ENCODE results near the gene SDK1. TPM values are rescaled to one million over a fixed set of nuclear protein-coding genes. Genes with fewer than 3 reads are reported as not detected.

Gene SDK1
- total and polyA plus RNA-seq, 2 of the 8 experiments (the other 6 are each of a cell fraction or from before 2014, with no cell fraction given): 3.3 to 7.2 TPM

DNA sequence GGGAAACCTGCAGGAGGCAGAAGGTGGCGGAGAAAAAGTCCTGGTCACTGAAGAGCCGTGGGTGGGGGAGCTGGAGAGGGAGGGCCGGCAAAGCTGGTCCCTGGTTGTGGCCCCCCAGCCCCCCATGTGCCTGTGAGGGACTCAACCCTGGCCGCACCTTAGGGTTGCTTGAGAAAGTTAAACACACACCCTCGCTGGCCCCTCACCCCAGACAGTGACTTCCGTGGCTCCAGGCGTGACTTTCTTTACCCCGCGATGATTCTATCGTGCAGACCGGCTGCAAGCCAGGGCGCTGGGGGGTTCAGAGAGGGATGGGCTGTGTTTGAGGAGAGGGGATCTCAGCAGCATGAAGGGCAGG lies 933.4 kb downstream of the SDK1 start (continued):
- TF ChIP-seq, protein P1, sequence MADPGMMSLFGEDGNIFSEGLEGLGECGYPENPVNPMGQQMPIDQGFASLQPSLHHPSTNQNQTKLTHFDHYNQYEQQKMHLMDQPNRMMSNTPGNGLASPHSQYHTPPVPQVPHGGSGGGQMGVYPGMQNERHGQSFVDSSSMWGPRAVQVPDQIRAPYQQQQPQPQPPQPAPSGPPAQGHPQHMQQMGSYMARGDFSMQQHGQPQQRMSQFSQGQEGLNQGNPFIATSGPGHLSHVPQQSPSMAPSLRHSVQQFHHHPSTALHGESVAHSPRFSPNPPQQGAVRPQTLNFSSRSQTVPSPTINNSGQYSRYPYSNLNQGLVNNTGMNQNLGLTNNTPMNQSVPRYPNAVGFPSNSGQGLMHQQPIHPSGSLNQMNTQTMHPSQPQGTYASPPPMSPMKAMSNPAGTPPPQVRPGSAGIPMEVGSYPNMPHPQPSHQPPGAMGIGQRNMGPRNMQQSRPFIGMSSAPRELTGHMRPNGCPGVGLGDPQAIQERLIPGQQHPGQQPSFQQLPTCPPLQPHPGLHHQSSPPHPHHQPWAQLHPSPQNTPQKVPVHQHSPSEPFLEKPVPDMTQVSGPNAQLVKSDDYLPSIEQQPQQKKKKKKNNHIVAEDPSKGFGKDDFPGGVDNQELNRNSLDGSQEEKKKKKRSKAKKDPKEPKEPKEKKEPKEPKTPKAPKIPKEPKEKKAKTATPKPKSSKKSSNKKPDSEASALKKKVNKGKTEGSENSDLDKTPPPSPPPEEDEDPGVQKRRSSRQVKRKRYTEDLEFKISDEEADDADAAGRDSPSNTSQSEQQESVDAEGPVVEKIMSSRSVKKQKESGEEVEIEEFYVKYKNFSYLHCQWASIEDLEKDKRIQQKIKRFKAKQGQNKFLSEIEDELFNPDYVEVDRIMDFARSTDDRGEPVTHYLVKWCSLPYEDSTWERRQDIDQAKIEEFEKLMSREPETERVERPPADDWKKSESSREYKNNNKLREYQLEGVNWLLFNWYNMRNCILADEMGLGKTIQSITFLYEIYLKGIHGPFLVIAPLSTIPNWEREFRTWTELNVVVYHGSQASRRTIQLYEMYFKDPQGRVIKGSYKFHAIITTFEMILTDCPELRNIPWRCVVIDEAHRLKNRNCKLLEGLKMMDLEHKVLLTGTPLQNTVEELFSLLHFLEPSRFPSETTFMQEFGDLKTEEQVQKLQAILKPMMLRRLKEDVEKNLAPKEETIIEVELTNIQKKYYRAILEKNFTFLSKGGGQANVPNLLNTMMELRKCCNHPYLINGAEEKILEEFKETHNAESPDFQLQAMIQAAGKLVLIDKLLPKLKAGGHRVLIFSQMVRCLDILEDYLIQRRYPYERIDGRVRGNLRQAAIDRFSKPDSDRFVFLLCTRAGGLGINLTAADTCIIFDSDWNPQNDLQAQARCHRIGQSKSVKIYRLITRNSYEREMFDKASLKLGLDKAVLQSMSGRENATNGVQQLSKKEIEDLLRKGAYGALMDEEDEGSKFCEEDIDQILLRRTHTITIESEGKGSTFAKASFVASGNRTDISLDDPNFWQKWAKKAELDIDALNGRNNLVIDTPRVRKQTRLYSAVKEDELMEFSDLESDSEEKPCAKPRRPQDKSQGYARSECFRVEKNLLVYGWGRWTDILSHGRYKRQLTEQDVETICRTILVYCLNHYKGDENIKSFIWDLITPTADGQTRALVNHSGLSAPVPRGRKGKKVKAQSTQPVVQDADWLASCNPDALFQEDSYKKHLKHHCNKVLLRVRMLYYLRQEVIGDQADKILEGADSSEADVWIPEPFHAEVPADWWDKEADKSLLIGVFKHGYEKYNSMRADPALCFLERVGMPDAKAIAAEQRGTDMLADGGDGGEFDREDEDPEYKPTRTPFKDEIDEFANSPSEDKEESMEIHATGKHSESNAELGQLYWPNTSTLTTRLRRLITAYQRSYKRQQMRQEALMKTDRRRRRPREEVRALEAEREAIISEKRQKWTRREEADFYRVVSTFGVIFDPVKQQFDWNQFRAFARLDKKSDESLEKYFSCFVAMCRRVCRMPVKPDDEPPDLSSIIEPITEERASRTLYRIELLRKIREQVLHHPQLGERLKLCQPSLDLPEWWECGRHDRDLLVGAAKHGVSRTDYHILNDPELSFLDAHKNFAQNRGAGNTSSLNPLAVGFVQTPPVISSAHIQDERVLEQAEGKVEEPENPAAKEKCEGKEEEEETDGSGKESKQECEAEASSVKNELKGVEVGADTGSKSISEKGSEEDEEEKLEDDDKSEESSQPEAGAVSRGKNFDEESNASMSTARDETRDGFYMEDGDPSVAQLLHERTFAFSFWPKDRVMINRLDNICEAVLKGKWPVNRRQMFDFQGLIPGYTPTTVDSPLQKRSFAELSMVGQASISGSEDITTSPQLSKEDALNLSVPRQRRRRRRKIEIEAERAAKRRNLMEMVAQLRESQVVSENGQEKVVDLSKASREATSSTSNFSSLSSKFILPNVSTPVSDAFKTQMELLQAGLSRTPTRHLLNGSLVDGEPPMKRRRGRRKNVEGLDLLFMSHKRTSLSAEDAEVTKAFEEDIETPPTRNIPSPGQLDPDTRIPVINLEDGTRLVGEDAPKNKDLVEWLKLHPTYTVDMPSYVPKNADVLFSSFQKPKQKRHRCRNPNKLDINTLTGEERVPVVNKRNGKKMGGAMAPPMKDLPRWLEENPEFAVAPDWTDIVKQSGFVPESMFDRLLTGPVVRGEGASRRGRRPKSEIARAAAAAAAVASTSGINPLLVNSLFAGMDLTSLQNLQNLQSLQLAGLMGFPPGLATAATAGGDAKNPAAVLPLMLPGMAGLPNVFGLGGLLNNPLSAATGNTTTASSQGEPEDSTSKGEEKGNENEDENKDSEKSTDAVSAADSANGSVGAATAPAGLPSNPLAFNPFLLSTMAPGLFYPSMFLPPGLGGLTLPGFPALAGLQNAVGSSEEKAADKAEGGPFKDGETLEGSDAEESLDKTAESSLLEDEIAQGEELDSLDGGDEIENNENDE (IDR thresholded peaks at IDR 0.05; ENCODE audit: insufficient replicate concordance, low read length): no peak
- no peak for TF ChIP-seq BRCA1 (IDR thresholded peaks at IDR 0.05; ENCODE audit: low read depth, low read length)
